Choroid plexus epithelial cell (primary cell): ENCODE results near the gene CAVIN4.
A peak's percentile ranks its signal among the peaks of the same experiment; 100 is the strongest.

Source experiments
- DNase-seq: peaks from one replicate; pipeline ENCODE4 v3.0.0-alpha.2; 2010; ENCODE audit warnings: low read depth
- H3K4me3 ChIP-seq: 2 replicates; pipeline ENCODE4 v1.5.1; 2011; ENCODE audit warnings: low read depth, mild to moderate bottlenecking, control low read depth, low read length, moderate library complexity
- CTCF ChIP-seq: conservative IDR thresholded peaks from 2 replicates; pipeline ENCODE4 v1.5.1; 2011; ENCODE audit warnings: low read depth, mild to moderate bottlenecking, control low read depth, inconsistent platforms, low read length, moderate library complexity

Gene CAVIN4

GRCh38 chr9:100561256-100561655, 16.6 kb upstream of the CAVIN4 start:
- DNase-seq: peak; percentile 72
- H3K4me3 ChIP-seq: no peak overlapping the region
- TF ChIP-seq CTCF: no peak

DNA sequence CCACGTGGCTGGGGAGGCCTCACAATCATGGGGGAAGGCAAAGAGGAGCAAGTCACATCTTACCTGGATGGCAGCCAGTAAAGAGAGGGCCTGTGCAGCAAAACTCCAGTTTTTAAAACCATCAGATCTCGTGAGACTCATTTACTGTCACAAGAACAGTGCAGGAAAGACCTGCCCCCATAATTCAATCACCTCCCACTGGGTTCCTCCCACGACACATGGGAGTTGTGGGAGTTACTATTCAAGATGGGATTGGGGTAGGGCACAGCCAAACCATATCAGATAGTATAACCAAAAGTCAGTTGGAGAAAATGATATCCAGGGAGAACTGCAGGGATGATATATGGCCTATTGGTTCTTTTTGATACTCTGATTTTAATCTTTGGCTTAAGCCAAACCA, 10.0 kb upstream of the CAVIN4 start:
- DNase-seq: no peak
- no peak for TF ChIP-seq CTCF
- H3K4me3 ChIP-seq: no peak overlapping the region

DNA sequence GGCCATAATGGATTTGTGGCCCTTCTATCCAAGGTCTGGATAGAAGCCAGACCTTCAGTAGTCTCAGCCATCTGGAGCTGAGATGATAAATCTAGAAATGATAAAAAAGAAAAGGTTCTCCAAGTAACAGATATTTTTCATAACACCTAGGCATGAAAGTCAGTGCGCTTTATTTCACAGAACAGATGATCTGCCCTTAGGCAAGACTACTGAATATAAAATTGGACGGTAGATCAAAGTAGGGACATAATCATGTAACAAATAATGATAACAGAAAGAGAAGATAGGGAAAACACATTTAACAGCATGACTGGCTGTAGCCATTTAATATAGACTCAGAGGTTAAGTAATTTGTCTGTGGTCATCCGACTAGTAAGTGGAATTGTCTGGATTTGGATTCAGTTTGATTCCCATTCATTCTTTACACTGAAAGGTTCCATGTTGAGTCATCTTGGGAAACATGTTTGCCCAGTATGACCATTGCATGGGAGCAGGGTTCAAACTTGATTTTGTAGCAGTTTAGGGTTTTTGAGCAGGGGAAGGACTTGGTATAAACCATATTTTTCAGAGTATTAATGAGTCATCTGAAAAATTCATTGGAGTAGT, 4.1 kb upstream of the CAVIN4 start:
- no peak overlapping the region for H3K4me3 ChIP-seq
- DNase-seq: no peak
- TF ChIP-seq CTCF: no peak

DNA sequence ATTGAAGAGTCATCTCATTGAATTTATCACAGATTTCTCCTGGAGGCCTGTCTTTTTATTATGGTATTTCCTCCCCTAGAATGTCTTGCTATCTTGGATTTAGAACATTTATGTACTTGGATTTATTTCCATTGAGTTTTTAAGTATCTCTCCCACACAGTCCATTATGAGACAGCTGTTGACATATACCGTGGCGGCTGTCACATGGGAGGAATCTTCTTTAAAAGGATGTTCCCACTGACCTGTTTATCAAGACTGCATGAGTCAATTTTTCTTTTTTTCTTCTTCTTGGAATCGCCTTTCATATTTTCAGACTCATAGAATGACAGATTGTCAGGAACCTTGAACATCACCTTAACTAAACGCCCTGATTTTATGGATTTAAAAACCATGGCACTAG, 2.9 kb upstream of the CAVIN4 start:
- TF ChIP-seq CTCF: no peak
- H3K4me3 ChIP-seq: no peak overlapping the region
- no peak for DNase-seq

DNA sequence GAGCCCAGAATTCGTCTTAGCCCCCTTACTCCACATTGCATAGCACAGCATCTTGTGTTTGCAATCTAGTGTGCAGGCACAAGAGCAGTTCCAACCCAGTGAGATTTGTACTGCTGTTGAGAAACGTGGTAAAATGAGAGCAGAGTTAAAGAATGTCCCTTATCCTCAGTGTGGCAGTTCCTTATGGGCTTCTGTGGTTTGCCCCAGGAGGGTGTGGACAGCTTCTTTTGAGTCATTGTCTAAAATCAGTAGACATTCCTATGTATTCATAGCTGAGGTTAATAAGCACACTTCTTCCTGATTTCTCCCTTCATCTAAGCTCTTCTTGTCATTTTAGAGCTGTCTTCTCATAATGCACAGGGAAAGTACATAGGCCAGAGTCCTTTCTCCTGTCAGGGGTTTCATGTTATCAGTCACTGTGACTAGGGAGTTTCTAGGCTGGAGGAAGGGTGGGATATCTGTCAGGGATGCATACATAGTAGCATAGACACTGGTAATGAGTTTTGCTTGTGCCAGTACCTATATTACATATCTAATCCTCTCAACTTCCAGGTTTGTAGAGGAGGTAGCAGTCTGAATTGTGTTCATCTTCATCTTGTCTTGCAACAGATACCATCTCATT, 2.0 kb upstream of the CAVIN4 start:
- peak; percentile 65 for DNase-seq
- H3K4me3 ChIP-seq: no peak overlapping the region
- no peak for TF ChIP-seq CTCF

- no peak overlapping the region for H3K4me3 ChIP-seq
- no peak for TF ChIP-seq CTCF
- no peak for DNase-seq
Measured at GRCh38 chr9:100578610-100579009, 731 bp downstream of the CAVIN4 start.

- peak; percentile 60 for DNase-seq
- TF ChIP-seq CTCF: no peak
- no peak overlapping the region for H3K4me3 ChIP-seq
Measured at GRCh38 chr9:100579665-100580064, 1.8 kb downstream of the CAVIN4 start.
